Calu3 (cell line): Measurements from ENCODE around the gene FTMT. TPM values are rescaled to one million over a fixed set of nuclear protein-coding genes. Genes with fewer than 3 reads are reported as not detected.

ENCODE experiments used
- BruUV-seq: library from RNA; stranded (reverse); fragments of 400-500 nt; replicated peaks from 2 replicates; lab custom pipeline; 2021; lab: Mats Ljungman, UMichigan
- CTCF ChIA-PET: fragments of 300-600 bp; sonication (Branson Sonifier 250); formaldehyde crosslinking; loops from one replicate; lab custom pipeline; 2022; ENCODE audit warnings: antibody characterized with exemption; lab: Charles Lee
- DNase-seq: peaks from one replicate; pipeline ENCODE4 v3.0.0; 2022
- H3K27ac Mint-ChIP-seq: one replicate; pipeline ENCODE4 v1.8.0; 2022; ENCODE audit warnings: mixed read lengths; ENCODE audit not compliant: unreplicated experiment
- H3K27me3 Mint-ChIP-seq: one replicate; pipeline ENCODE4 v1.8.0; 2022; ENCODE audit warnings: mixed read lengths; ENCODE audit not compliant: unreplicated experiment
- H3K36me3 Mint-ChIP-seq: one replicate; pipeline ENCODE4 v1.8.0; 2022; ENCODE audit warnings: mild to moderate bottlenecking, moderate library complexity, mixed read lengths; ENCODE audit not compliant: insufficient read depth, unreplicated experiment
- H3K4me1 Mint-ChIP-seq: one replicate; pipeline ENCODE4 v1.8.0; 2022; ENCODE audit warnings: mild to moderate bottlenecking, low read depth, mixed read lengths; ENCODE audit not compliant: unreplicated experiment
- H3K4me3 Mint-ChIP-seq: one replicate; pipeline ENCODE4 v1.8.0; 2022; ENCODE audit warnings: mild to moderate bottlenecking, low read depth, moderate library complexity, mixed read lengths; ENCODE audit not compliant: unreplicated experiment
- H3K9me3 Mint-ChIP-seq: one replicate; pipeline ENCODE4 v1.8.0; 2022; ENCODE audit warnings: low read depth, mixed read lengths; ENCODE audit not compliant: unreplicated experiment
- intact Hi-C: fragments of 100-400 bp; cut with micrococcal nuclease; formaldehyde crosslinking; loops from one replicate; pipeline ENCODE4 v1.10.0; 2022; ENCODE audit not compliant: unreplicated experiment
- total RNA-seq: library from RNA; stranded (reverse); gene quantifications from 2 replicates; pipeline ENCODE4 v1.2.3, GENCODE V29; 2022
- TF ChIP-seq, protein P1 (sequence below): fragments of 200-600 bp; IDR thresholded peaks from one replicate; pipeline ENCODE4 v1.8.0; 2022; ENCODE audit warnings: antibody characterized with exemption; ENCODE audit not compliant: unreplicated experiment

The FTMT gene
- total RNA-seq, 1 experiment from 2014 or later = not detected

DNA sequence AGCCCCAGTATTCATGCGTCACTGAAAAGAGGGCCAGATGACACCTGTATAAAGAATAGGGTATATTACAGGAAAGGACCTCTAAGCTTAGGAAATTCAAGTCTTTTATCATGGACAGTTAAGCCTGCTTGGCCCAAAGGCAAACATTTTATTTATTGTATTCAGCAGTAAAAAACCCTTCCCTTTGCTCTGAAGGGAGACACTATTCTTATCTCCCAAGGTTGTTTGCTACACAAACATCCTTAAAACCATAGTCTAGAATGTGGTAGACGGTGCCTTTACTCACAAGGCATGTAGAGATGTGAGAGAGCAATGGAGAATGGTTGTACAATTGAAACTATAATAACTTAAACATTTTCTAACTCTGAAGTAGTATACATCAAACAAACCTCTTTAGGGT lies 33.9 kb downstream of the FTMT start:
- no peaks in the 10 kb centered on the region for H3K27me3 Mint-ChIP-seq
- intact Hi-C loops = no loop called here
- CTCF ChIA-PET = no interaction called here
- TF ChIP-seq, protein P1, sequence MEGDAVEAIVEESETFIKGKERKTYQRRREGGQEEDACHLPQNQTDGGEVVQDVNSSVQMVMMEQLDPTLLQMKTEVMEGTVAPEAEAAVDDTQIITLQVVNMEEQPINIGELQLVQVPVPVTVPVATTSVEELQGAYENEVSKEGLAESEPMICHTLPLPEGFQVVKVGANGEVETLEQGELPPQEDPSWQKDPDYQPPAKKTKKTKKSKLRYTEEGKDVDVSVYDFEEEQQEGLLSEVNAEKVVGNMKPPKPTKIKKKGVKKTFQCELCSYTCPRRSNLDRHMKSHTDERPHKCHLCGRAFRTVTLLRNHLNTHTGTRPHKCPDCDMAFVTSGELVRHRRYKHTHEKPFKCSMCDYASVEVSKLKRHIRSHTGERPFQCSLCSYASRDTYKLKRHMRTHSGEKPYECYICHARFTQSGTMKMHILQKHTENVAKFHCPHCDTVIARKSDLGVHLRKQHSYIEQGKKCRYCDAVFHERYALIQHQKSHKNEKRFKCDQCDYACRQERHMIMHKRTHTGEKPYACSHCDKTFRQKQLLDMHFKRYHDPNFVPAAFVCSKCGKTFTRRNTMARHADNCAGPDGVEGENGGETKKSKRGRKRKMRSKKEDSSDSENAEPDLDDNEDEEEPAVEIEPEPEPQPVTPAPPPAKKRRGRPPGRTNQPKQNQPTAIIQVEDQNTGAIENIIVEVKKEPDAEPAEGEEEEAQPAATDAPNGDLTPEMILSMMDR = no peak
- DNase-seq = no peak
- no TSS peak for BruUV-seq
- no peaks in the 10 kb centered on the region for H3K4me1 Mint-ChIP-seq
- no peak overlapping the region for H3K4me3 Mint-ChIP-seq
- H3K27ac Mint-ChIP-seq = no peak overlapping the region
- no peaks in the 10 kb centered on the region for H3K36me3 Mint-ChIP-seq
- peaks cover 4% of the 10 kb centered on the region for H3K9me3 Mint-ChIP-seq

DNA sequence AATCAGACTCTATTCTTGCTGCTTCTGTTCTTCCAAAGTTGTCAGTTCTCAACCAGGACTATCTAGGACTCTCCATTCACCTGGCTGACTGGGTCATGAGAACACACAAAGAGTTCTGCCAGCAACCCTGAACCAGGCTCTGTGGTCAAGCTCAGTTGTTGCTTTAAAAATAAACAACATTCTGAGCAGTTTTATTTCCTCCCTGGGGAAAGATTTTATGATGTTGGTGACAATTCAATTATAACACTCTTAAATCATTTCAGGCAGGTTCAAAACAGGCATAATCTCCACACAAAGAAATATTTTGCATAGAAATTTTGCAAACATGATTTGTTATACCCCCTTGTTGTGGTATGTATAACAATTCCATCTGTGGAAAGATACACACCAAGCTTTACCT lies 36.0 kb downstream of the FTMT start:
- no peaks in the 10 kb centered on the region for H3K36me3 Mint-ChIP-seq
- DNase-seq = no peak
- CTCF ChIA-PET = no interaction called here
- peaks cover 4% of the 10 kb centered on the region for H3K9me3 Mint-ChIP-seq
- TF ChIP-seq, protein P1 = no peak
- no peak overlapping the region for H3K27ac Mint-ChIP-seq
- no peak overlapping the region for H3K4me3 Mint-ChIP-seq
- intact Hi-C loops = no loop called here
- no peaks in the 10 kb centered on the region for H3K27me3 Mint-ChIP-seq
- H3K4me1 Mint-ChIP-seq = no peaks in the 10 kb centered on the region
- BruUV-seq = no TSS peak

DNA sequence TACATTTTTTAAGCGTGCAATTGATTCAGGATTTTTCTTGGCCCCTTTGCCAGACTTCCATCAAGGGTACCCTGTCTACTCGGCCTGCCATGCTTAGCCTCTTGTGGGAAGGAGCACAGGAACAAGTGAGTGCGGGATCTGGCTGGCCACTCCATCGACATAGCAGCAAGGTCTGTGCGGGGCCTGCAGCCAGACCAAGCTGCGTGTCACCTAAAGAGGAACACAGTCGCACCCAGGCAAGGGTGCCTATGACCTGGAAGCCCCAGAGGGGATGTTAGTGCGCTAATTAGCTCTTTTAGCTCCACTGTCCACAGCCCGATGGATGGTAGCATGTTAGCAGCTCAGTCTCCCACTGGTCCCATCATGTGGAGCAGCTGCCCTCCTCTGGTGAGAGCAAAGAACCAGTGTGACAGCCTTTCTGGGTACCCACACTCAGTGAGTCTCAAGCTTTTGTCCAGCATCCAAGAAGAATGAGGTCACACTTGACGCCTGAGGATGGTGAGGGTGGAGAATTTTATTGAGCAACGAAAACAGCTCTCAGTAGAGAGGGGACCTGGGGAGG lies 38.7 kb downstream of the FTMT start:
- CTCF ChIA-PET = no interaction called here
- intact Hi-C loops = no loop called here
- Mint-ChIP-seq H3K4me1 (no peaks in the 10 kb centered on the region), H3K36me3 (no peaks in the 10 kb centered on the region), H3K27me3 (no peaks in the 10 kb centered on the region), H3K4me3 (no peak overlapping the region), H3K9me3 (no peaks in the 10 kb centered on the region), H3K27ac (no peak overlapping the region)
- no peak for DNase-seq
- TF ChIP-seq, protein P1 = no peak
- BruUV-seq = no TSS peak

DNA sequence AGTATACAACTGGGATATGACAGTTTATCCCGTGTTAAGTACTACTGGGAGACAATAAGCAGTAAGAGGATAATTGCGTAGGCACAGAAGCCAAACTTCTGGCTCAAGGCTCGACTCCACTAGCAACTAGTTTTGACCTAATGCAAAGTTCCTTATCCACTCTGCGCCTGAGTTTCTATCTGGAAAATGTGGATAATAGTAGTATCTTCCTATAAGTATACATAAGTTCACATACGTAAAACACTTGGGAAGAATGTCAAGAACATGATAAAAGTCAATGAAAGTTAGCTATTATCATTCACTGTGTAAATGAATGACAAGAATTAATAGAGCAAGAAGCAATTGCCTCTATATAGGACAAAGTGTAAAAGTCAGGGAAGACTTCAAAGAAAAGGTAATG lies 45.7 kb downstream of the FTMT start:
- intact Hi-C loops = no loop called here
- H3K27ac Mint-ChIP-seq = no peak overlapping the region
- no peaks in the 10 kb centered on the region for H3K36me3 Mint-ChIP-seq
- H3K4me3 Mint-ChIP-seq = no peak overlapping the region
- no TSS peak for BruUV-seq
- no peak for DNase-seq
- no peaks in the 10 kb centered on the region for H3K4me1 Mint-ChIP-seq
- CTCF ChIA-PET = no interaction called here
- H3K9me3 Mint-ChIP-seq = no peaks in the 10 kb centered on the region
- no peaks in the 10 kb centered on the region for H3K27me3 Mint-ChIP-seq
- TF ChIP-seq, protein P1 = no peak
